Cortex of kidney (tissue), 1 donor: ENCODE measurements around the gene NPAS3.

ENCODE experiments used
- DNase-seq: peaks from one replicate; lab custom pipeline; 2025; lab: John Stamatoyannopoulos, UW

Gene NPAS3

GRCh38 chr14:33016613-33017012 is 77.9 kb downstream of the NPAS3 start:
- no peak for DNase-seq

- DNase-seq = no peak
These were observed 78.3 kb downstream of the NPAS3 start for GRCh38 chr14:33017016-33017415.

GRCh38 chr14:33019346-33019745 is 80.7 kb downstream of the NPAS3 start:
- DNase-seq = no peak

- no peak for DNase-seq
These were observed 88.3 kb downstream of the NPAS3 start for GRCh38 chr14:33026850-33027430.

GRCh38 chr14:33029511-33029910 is 90.8 kb downstream of the NPAS3 start:
- DNase-seq = no peak

- no peak for DNase-seq
These were observed 91.7 kb downstream of the NPAS3 start for GRCh38 chr14:33030386-33030785.

- no peak for DNase-seq
These were observed 96.9 kb downstream of the NPAS3 start for GRCh38 chr14:33035416-33036194.

- DNase-seq = no peak
These were observed 100.6 kb downstream of the NPAS3 start for GRCh38 chr14:33039311-33039710.

- no peak for DNase-seq
These were observed 101.9 kb downstream of the NPAS3 start for GRCh38 chr14:33040372-33041140.

GRCh38 chr14:33042591-33042990 is 103.9 kb downstream of the NPAS3 start:
- no peak for DNase-seq

GRCh38 chr14:33045760-33046159 is 107.1 kb downstream of the NPAS3 start:
- DNase-seq = no peak

GRCh38 chr14:33052943-33053342 is 114.3 kb downstream of the NPAS3 start:
- DNase-seq = no peak

- no peak for DNase-seq
These were observed 117.5 kb downstream of the NPAS3 start for GRCh38 chr14:33056213-33056612.

- no peak for DNase-seq
These were observed 118.9 kb downstream of the NPAS3 start for GRCh38 chr14:33057585-33057984.

- DNase-seq = no peak
These were observed 123.1 kb downstream of the NPAS3 start for GRCh38 chr14:33061667-33062325.

- DNase-seq = no peak
These were observed 123.8 kb downstream of the NPAS3 start for GRCh38 chr14:33062476-33062875.

- DNase-seq = no peak
These were observed 124.2 kb downstream of the NPAS3 start for GRCh38 chr14:33062881-33063280.

GRCh38 chr14:33063521-33063920 is 124.8 kb downstream of the NPAS3 start:
- no peak for DNase-seq

- DNase-seq = no peak
These were observed 127.0 kb downstream of the NPAS3 start for GRCh38 chr14:33065634-33066033.

- no peak for DNase-seq
These were observed 129.4 kb downstream of the NPAS3 start for GRCh38 chr14:33068040-33068439.

GRCh38 chr14:33068626-33069025 is 129.9 kb downstream of the NPAS3 start:
- DNase-seq = no peak

GRCh38 chr14:33070475-33070874 is 131.8 kb downstream of the NPAS3 start:
- no peak for DNase-seq
